GM12873 (cell line): Measurements from ENCODE around the gene PTX3.

Experiments
- TF ChIP-seq, protein P1 (sequence below): IDR thresholded peaks from 2 replicates; pipeline ENCODE4 v1.5.1; 2012; ENCODE audit warnings: low read depth, mild to moderate bottlenecking, moderate library complexity, low read length, control low read depth; ENCODE audit not compliant: insufficient read depth; ENCODE audit errors: missing control alignments

Gene PTX3

DNA sequence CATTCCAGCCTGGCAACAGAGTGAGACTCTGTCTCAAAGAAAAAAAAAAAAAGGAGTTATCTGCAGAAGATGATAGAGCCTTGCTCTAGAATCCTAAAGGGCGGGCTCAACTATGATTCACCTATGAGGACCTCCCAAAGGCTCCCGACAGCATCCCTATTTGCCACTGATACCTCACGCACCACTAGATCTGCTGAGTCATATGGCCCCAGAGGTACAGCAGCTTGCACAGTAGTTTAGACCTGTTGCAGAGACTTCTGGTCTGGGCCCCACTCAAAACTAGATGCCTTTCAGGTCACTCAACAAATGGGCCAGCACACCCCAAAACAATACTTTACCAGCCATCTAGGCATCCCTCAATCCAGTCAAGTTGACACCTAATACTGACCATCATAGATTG is 38.1 kb upstream of the PTX3 start:
- TF ChIP-seq, protein P1, sequence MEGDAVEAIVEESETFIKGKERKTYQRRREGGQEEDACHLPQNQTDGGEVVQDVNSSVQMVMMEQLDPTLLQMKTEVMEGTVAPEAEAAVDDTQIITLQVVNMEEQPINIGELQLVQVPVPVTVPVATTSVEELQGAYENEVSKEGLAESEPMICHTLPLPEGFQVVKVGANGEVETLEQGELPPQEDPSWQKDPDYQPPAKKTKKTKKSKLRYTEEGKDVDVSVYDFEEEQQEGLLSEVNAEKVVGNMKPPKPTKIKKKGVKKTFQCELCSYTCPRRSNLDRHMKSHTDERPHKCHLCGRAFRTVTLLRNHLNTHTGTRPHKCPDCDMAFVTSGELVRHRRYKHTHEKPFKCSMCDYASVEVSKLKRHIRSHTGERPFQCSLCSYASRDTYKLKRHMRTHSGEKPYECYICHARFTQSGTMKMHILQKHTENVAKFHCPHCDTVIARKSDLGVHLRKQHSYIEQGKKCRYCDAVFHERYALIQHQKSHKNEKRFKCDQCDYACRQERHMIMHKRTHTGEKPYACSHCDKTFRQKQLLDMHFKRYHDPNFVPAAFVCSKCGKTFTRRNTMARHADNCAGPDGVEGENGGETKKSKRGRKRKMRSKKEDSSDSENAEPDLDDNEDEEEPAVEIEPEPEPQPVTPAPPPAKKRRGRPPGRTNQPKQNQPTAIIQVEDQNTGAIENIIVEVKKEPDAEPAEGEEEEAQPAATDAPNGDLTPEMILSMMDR = no peak

GRCh38 chr3:157404381-157404780 is 32.3 kb upstream of the PTX3 start:
- TF ChIP-seq, protein P1 = no peak

- TF ChIP-seq, protein P1 = no peak
These were observed 31.2 kb upstream of the PTX3 start for GRCh38 chr3:157405457-157405856.

- TF ChIP-seq, protein P1 = no peak
These were observed 30.3 kb upstream of the PTX3 start for GRCh38 chr3:157406394-157406793.

DNA sequence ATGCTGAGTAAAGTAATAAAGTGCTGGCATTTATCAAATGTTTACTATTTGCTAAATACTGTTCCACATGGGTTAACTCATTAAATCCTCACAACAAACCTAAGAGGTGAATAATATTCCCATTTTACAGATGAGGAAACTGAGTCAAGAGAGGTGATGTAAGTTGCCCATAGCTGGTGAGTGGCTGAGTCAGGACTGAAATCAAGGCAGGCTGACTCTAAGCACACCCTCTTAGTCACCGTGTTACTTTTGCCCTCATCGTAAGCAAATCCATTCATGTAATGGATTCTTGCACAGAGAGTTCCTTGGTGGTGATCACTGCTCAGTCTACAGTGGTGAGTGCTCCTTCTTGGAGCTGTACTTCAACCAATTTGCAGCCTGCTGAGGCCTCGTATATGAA is 28.9 kb upstream of the PTX3 start:
- TF ChIP-seq, protein P1 = no peak

DNA sequence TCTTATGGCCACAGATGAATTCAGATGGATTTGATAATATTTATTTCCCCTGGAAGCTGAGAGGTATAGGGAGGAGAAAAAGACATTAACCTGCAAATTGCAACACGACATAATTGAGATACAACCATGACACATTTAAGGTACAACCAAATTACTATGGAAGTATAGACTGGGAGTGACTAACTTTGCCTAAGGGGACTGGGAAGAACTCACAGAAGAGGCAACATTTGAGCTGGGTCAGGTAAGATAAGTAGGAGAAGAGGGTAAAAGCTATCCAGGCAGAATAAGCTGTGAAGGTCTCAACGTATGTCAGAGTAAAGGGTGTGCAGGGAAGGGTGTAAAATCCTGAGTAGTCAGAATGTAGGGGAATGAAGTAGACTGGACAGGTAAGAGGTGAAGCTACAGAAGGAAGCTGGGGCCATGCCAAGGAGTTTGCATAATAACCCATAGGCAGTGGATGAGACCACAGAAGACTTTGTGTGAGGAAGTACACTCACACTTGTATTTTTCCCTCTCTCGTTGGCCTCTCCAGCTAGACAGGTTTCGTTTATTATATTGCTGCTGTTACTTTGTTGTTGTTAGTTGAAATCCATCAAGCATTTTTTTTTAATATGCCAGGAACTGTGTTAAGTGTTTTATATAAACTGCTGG is 28.0 kb upstream of the PTX3 start:
- TF ChIP-seq, protein P1 = no peak

- TF ChIP-seq, protein P1 = no peak
These were observed 27.1 kb upstream of the PTX3 start for GRCh38 chr3:157409516-157409915.
